Kidney epithelial cell (primary cell): ENCODE data around the gene UMOD. TPM values are rescaled to one million over a fixed set of nuclear protein-coding genes. Genes with fewer than 3 reads are reported as not detected.
"Not testable (repeated sequence)": the region's sequence is repeated elsewhere in the genome, so short reads cannot be mapped to it uniquely, and the experiment has no call there.

Experiments
- DNase-seq: peaks from one replicate; pipeline ENCODE4 v3.0.0-alpha.2; 2010; ENCODE audit warnings: low read depth
- H3K27me3 ChIP-seq: 2 replicates; pipeline ENCODE4 v1.6.0; 2011; ENCODE audit warnings: low read length; ENCODE audit not compliant: control insufficient read depth, insufficient read depth
- H3K36me3 ChIP-seq: 2 replicates; pipeline ENCODE4 v1.5.1; 2011; ENCODE audit warnings: low read length; ENCODE audit not compliant: control insufficient read depth, insufficient read depth
- H3K4me3 ChIP-seq: 2 replicates; pipeline ENCODE4 v1.5.1; 2011; ENCODE audit warnings: low read depth, mild to moderate bottlenecking, control low read depth, low read length
- total RNA-seq: library from RNA; depleted of rRNA; stranded (reverse); fragments of >200 nt; gene quantifications from 2 replicates; pipeline ENCODE4 v1.2.3, GENCODE V29; 2015
- TF ChIP-seq, protein P1 (sequence below): IDR thresholded peaks from 2 replicates; pipeline ENCODE4 v1.5.1; 2011; ENCODE audit warnings: mild to moderate bottlenecking, moderate library complexity, low read length, control low read depth, inconsistent platforms; ENCODE audit not compliant: insufficient read depth, poor library complexity, severe bottlenecking

UMOD gene
- total RNA-seq, 1 donor from 2014 or later, result not detected

DNA sequence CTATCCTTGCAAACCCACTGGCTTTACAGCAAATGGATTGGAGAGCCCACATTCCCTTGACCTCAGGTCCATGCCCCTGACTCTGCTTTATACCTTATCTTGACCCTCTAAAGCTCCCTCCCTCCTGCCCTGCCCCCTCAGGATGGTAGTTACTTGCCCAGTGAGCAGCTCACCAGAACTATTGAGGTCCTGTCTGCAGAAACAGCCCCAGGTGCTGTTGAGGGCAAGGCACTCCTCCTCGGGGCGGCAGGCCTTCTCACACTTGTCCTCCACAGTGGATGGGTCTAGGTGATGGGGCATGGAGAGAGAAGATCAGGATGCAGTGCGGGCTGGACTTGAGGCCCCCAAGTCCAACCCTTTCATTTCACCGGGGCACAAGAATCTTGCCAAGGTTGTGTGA is 29.8 kb downstream of the UMOD start:
- H3K36me3 ChIP-seq, result no peaks in the 10 kb centered on the region
- no peak for DNase-seq
- no peak overlapping the region for H3K4me3 ChIP-seq
- no peaks in the 10 kb centered on the region for H3K27me3 ChIP-seq
- TF ChIP-seq, protein P1, sequence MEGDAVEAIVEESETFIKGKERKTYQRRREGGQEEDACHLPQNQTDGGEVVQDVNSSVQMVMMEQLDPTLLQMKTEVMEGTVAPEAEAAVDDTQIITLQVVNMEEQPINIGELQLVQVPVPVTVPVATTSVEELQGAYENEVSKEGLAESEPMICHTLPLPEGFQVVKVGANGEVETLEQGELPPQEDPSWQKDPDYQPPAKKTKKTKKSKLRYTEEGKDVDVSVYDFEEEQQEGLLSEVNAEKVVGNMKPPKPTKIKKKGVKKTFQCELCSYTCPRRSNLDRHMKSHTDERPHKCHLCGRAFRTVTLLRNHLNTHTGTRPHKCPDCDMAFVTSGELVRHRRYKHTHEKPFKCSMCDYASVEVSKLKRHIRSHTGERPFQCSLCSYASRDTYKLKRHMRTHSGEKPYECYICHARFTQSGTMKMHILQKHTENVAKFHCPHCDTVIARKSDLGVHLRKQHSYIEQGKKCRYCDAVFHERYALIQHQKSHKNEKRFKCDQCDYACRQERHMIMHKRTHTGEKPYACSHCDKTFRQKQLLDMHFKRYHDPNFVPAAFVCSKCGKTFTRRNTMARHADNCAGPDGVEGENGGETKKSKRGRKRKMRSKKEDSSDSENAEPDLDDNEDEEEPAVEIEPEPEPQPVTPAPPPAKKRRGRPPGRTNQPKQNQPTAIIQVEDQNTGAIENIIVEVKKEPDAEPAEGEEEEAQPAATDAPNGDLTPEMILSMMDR, result no peak

DNA sequence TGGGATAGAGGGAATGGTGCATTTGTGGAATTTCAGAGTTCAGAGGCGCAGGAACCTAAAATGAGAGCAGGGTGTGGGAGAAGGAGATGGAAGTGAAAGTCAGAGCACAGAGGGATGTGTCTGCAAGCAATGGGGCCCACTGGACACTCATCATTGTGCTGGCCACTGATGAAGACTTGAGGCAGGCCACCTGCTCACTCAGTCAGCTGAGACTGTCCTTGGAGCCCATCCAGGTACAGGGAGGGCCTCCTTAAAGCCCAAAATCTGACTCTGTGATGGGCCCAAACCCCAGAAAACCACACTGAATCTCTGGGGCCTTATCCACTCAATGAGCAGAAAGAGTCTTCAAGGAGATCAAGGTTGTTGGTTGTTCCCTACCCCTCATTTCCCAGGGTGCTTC is 30.8 kb downstream of the UMOD start:
- H3K36me3 ChIP-seq, result no peaks in the 10 kb centered on the region
- TF ChIP-seq, protein P1, result no peak
- no peaks in the 10 kb centered on the region for H3K27me3 ChIP-seq
- DNase-seq, result no peak
- H3K4me3 ChIP-seq, result no peak overlapping the region

DNA sequence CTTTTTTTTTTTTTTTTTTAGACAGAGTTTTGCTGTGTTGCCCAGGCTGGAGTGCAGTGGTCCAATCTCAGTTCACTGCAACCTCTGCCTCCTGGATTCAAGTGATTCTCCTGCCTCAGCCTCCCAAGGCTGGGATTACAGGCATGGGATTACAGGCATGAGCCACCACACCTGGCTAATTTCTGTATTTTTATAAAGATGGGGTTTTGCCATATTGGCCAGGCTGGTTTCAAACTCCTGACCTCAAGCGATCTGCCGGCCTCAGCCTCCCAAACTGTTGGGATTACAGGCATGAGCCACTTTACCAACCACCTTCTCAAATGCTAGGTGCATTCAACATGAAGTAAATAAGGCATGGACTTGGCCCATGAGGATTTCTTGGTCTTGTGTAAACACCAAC is 31.5 kb downstream of the UMOD start:
- DNase-seq, H3K4me3 ChIP-seq, H3K27me3 ChIP-seq, H3K36me3 ChIP-seq: not testable (repeated sequence)

DNA sequence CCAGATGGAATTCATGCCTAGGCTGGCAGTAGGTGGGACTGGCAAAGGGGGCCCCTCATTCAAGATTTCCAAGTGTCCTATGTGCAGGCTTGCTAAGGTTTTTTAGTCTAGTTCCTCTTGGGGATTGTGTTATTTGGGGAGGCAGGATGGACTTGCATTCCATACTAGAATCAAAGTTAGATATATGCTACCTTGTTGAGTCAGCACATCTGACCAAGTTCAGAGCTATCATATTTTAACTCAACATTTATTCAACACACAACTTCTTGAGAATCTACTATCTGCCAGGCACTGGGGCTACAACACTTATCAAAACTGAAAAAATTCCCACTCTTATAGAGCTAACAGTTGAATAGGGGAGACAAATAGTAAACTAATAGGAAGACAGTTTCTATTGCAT is 31.9 kb downstream of the UMOD start:
- TF ChIP-seq, protein P1, result no peak
- Histone ChIP-seq H3K4me3 (no peak overlapping the region), H3K27me3 (no peaks in the 10 kb centered on the region), H3K36me3 (no peaks in the 10 kb centered on the region)
- no peak for DNase-seq

DNA sequence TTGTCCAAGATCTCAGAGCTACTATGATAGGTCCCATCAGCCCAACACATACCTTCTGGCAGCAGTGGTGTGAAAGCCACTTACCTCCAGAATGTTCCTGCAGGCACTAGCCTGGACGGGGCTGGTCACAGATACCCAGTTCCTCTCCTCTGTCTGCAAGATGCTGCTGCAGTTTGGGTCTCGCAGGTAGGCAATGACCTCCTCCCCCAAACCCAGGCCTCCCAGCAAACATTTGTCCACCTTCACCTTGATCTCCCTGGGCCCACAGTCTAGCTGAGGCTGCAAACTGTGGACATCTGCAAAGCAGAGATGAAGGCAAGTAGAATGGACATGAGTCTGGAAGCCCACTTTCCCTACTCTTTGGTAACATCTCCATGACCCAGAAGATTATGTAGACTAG is 32.3 kb downstream of the UMOD start:
- Histone ChIP-seq H3K36me3 (no peaks in the 10 kb centered on the region), H3K4me3 (no peak overlapping the region), H3K27me3 (no peaks in the 10 kb centered on the region)
- TF ChIP-seq, protein P1, result no peak
- no peak for DNase-seq

DNA sequence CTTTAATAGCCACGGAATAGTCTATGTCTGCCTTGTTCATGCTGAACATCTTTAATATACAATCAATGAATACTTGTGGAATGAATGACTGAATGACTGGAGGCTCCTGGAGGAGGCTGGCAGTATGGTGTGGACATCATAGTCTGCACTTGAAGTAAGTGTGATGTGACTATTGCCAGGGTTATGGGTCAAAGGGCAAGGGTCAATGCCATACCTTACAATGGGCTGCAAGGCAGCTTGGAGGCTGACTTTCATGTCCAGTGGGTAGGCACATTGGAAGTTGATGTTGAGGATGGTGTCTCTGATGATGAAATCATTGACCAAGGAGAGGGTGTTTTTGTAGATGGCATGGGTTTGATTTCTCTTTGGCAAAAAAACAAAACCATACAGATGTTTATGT is 33.1 kb downstream of the UMOD start:
- no peaks in the 10 kb centered on the region for H3K36me3 ChIP-seq
- TF ChIP-seq, protein P1, result no peak
- no peak overlapping the region for H3K4me3 ChIP-seq
- H3K27me3 ChIP-seq, result no peaks in the 10 kb centered on the region
- DNase-seq, result no peak
